Measurements from ENCODE around the gene C5.

- TF ChIP-seq CTCF (IDR thresholded peaks at IDR 0.05; ENCODE audit: low read length) = no peak
- no peak for TF ChIP-seq EZH2 (IDR thresholded peaks at IDR 0.05; ENCODE audit: borderline replicate concordance, low read length)
These were observed 66.7 kb downstream of the C5 start for GRCh38 chr9:120983259-120983837.

Data from OCI-LY1 (cell line).